Body of pancreas (tissue), 4 donors: ENCODE measurements around the gene SEC31A. TPM values are rescaled to one million over a fixed set of nuclear protein-coding genes. Genes with fewer than 3 reads are reported as not detected.

ENCODE experiments used
- ATAC-seq: fragments of 150-250 bp; one replicate; pipeline ENCODE4 v1.9.1; 2016
- DNase-seq, 4 donors: peaks; one replicate each; pipeline ENCODE4 v3.0.0-alpha.2; 2019
- H3K27ac ChIP-seq, 4 donors: fragments of 200-600 bp; sonication (generic); 1 replicate in 3 of 4; 2 replicates in 1 of 4; pipeline versions ENCODE4 v1.5.1 to v1.6.1; 2016 to 2019; ENCODE audit warnings: mild to moderate bottlenecking in 1 of 4, mixed read lengths in 1 of 4, moderate library complexity in 1 of 4
- H3K27me3 ChIP-seq, 2 donors: fragments of 200-600 bp; sonication (generic); one replicate each; pipeline ENCODE4 v1.6.0; 2016; ENCODE audit warnings: mild to moderate bottlenecking in 1 of 2
- H3K36me3 ChIP-seq, 2 donors: fragments of 200-600 bp; sonication (generic); replicated peaks in 1 of 2; 2 replicates each; pipeline ENCODE4 v1.5.1; 2016; ENCODE audit warnings: low read depth in 2 of 2; ENCODE audit not compliant: insufficient read depth in 1 of 2
- H3K4me1 ChIP-seq: fragments of 200-600 bp; sonication (generic); one replicate; pipeline ENCODE4 v1.6.0; 2016
- H3K4me3 ChIP-seq, 2 donors: fragments of 200-600 bp; sonication (generic); 1 replicate in 1 of 2; 2 replicates in 1 of 2; pipeline ENCODE4 v1.5.1; 2016 to 2019
- H3K9me3 ChIP-seq, 3 donors: fragments of 200-600 bp; sonication (generic); 1 replicate in 2 of 3; 2 replicates in 1 of 3; pipeline ENCODE4 v1.5.1; 2016
- POLR2A ChIP-seq, 3 donors: fragments of 450-650 bp; IDR thresholded peaks; one replicate each; pipeline ENCODE4 v1.6.1; 2016; ENCODE audit warnings: antibody characterized with exemption in 3 of 3, mild to moderate bottlenecking in 2 of 3
- WGBS, 2 donors: methylation state at CpG; one replicate each; pipeline ENCODE4 v1.1.5; 2017; 5-methylcytosine and 5-hydroxymethylcytosine counted together
- intact Hi-C: fragments of 100-400 bp; cut with DNase I; formaldehyde crosslinking; loops from one replicate; pipeline ENCODE4 v1.15.1; 2023
- total RNA-seq, 2 donors: library from RNA; depleted of rRNA; stranded (reverse); fragments of >200 nt; gene quantifications; one replicate each; pipeline ENCODE4 v1.1.0, GENCODE V29; 2016
- TF ChIP-seq, protein P1 (sequence below), 7 experiments: fragments of 450-650 bp in 4 of 7; fragments of 200-600 bp in 3 of 7; sonication (generic) in 3 of 7; IDR thresholded peaks; one replicate each; pipeline ENCODE4 v1.5.1; 2016 to 2019; ENCODE audit warnings: antibody characterized with exemption in 7 of 7

SEC31A gene
- total RNA-seq, 2 donors from 2014 or later, result 215 to 245 TPM

DNA sequence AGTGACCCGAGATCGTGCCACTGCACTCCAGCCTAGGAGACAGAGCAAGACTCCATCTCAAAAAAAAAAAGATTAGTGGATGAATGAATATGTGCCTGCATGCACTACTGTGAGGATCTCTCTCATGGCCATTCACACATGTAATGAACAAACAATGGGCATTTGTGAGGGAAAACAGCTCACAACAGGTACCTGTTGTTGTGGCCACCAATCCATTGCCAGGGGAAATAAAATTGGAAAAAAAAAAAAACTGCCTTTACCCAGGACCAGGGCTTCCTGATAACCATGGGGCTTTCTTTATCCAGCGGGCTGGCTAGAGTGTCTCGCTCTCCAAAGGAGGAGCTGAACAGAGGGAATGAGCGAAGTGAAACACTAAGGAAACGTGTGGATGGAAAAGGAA lies 99.8 kb downstream of the SEC31A start:
- DNase-seq (no peak), ATAC-seq (peak; percentile 64)
- intact Hi-C loops, result no loop called here
- Histone ChIP-seq H3K4me1 (peaks cover 7% of the 10 kb centered on the region), H3K27me3 (no peaks in the 10 kb centered on the region), H3K9me3 (no peaks in the 10 kb centered on the region), H3K27ac (peak overlapping the region in 3 of 4 donors; percentile 33 to 61 (median 45)), H3K36me3 (no peaks in the 10 kb centered on the region), H3K4me3 (no peak overlapping the region)
- TF ChIP-seq, protein P1, sequence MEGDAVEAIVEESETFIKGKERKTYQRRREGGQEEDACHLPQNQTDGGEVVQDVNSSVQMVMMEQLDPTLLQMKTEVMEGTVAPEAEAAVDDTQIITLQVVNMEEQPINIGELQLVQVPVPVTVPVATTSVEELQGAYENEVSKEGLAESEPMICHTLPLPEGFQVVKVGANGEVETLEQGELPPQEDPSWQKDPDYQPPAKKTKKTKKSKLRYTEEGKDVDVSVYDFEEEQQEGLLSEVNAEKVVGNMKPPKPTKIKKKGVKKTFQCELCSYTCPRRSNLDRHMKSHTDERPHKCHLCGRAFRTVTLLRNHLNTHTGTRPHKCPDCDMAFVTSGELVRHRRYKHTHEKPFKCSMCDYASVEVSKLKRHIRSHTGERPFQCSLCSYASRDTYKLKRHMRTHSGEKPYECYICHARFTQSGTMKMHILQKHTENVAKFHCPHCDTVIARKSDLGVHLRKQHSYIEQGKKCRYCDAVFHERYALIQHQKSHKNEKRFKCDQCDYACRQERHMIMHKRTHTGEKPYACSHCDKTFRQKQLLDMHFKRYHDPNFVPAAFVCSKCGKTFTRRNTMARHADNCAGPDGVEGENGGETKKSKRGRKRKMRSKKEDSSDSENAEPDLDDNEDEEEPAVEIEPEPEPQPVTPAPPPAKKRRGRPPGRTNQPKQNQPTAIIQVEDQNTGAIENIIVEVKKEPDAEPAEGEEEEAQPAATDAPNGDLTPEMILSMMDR (IDR thresholded peaks at IDR 0.05), result no peak
- no peak for TF ChIP-seq POLR2A (IDR thresholded peaks at IDR 0.05)
- WGBS, 2 donors, result 66 to 83% methylated on average over 6 of the region's 6 CpGs

DNA sequence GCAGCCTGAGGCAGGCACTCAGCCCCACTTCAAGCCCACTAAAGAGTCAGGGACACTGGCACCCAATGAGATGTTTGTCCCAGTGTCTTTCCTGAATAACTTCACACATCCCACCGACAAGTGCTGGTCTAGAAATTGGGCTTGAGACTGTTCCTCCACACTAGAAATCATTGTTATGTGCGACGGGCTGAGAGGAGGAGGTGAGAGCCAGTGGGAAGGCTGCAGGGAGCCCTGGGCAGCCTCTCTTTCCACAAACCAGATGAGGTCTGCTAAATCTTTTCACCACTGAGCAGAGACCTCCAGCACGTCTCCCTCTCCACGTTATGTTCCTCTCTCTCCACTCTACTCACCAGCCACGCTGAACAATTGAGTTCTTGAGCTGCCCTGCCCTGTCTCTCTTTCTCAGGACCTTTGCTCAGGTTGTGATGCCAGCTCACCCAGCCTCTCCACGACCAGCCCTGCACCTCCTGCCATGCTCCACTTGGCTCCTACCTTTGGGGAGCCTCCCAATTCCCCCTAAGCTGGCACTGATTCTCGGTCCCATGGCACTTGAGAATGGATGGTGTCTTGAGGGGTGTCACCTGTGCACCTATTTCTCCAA lies 100.8 kb downstream of the SEC31A start:
- Histone ChIP-seq H3K4me1 (peaks cover 12% of the 10 kb centered on the region), H3K4me3 (no peak overlapping the region), H3K27me3 (no peaks in the 10 kb centered on the region), H3K9me3 (no peaks in the 10 kb centered on the region), H3K27ac (peak overlapping the region in 3 of 4 donors; percentile 1 to 51 (median 33)), H3K36me3 (no peaks in the 10 kb centered on the region)
- no peak for ATAC-seq
- no peak for TF ChIP-seq POLR2A (IDR thresholded peaks at IDR 0.05)
- TF ChIP-seq, protein P1 (IDR thresholded peaks at IDR 0.05), result no peak
- intact Hi-C loops, result no loop called here
- DNase-seq, result no peak
- WGBS, 2 donors, result 74 to 76% methylated on average over 7 to 8 of the region's 8 CpGs

DNA sequence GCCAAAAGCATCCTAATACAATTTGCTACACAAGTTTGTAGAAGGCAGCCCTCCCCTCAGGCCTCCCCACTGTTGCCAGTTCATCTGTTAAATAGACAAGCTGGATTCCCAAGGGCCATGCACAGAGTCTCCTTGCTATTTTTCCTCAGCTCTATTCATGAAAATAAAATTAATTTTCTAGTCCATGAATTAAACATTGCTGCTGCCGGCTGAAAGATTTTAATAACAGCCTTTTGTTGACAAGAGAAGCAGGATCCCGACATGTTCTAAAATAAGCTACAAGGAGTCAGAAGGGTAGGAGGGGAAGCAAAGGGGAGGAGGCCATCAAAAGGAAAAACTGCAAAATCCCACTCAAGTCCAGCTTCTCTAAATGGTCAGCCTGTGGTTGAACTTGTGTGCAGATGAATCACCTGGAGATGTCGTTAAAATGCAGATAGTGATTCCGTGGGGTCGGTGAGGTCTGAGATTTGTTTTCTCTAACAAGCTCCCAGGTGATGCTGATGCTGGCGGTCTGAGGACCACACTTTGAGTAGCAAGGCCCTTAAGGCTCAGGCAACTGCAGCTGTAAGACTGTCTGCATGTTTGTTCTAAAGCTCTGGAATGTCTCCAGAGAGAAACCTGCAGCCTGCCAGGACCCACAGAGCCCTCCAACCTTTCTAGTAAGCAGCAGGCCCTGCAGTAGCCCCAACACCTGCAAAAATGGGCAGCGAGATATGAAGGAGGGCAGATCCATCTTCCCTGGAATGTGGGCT lies 101.8 kb downstream of the SEC31A start:
- H3K4me1 ChIP-seq, result peaks cover 12% of the 10 kb centered on the region
- H3K27ac ChIP-seq, result peak overlapping the region in 2 of 4 donors; percentile 1 to 51
- no peak for ATAC-seq
- no peak overlapping the region for H3K4me3 ChIP-seq
- no peaks in the 10 kb centered on the region for H3K9me3 ChIP-seq
- intact Hi-C loops, result no loop called here
- 61% methylated on average over 7 of the region's 7 CpGs for WGBS, 2 donors
- no peaks in the 10 kb centered on the region for H3K36me3 ChIP-seq
- TF ChIP-seq POLR2A (IDR thresholded peaks at IDR 0.05), result no peak
- TF ChIP-seq, protein P1 (IDR thresholded peaks at IDR 0.05), result no peak
- H3K27me3 ChIP-seq, result no peaks in the 10 kb centered on the region
- no peak for DNase-seq

DNA sequence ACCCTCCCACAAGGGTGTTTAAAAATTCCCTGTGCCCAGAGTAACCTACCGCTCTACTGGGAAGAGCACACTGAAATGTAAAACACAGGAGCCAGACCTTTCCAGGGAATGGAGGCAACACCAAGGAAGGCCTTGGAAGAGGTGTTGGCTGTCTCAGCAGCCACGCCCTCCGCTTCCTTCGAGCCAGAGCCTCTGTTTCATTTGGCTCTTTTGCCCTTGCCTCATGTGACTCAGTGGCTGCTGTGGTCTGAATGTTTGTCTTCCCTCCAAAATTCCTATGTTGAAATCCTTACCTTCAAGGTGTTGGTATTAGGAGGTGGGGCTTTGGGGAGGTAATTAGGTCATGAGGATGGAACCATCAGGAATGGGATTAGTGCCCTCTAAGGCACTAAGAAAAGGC lies 103.6 kb downstream of the SEC31A start:
- no peaks in the 10 kb centered on the region for H3K9me3 ChIP-seq
- ATAC-seq, result no peak
- intact Hi-C loops, result no loop called here
- DNase-seq, result no peak
- H3K36me3 ChIP-seq, result no peaks in the 10 kb centered on the region
- H3K27ac ChIP-seq, result no peak overlapping the region
- H3K4me1 ChIP-seq, result peaks cover 15% of the 10 kb centered on the region
- H3K4me3 ChIP-seq, result no peak overlapping the region
- 74 to 83% methylated on average over 4 of the region's 4 CpGs for WGBS, 2 donors
- no peaks in the 10 kb centered on the region for H3K27me3 ChIP-seq
- TF ChIP-seq, protein P1 (IDR thresholded peaks at IDR 0.05), result no peak
- no peak for TF ChIP-seq POLR2A (IDR thresholded peaks at IDR 0.05)
